NB4 (cell line): ENCODE results near the gene DGCR8.

Experiments used
- DNase-seq: peaks from one replicate; pipeline ENCODE4 v3.0.0; 2010; ENCODE audit warnings: low read depth
- H3K4me3 ChIP-seq: one replicate; pipeline ENCODE4 v1.5.1; 2011; ENCODE audit warnings: mild to moderate bottlenecking, low read depth, low read length, moderate library complexity
- MYC ChIP-seq: IDR thresholded peaks from 2 replicates; pipeline ENCODE4 v1.6.1; 2011; ENCODE audit warnings: low read depth, low read length
- POLR2A ChIP-seq: IDR thresholded peaks from 2 replicates; pipeline ENCODE4 v1.6.1; 2011; ENCODE audit warnings: mild to moderate bottlenecking; ENCODE audit not compliant: insufficient read length; ENCODE audit errors: extremely low read depth
- TF ChIP-seq, protein P1 (sequence below): IDR thresholded peaks from 2 replicates; pipeline ENCODE4 v1.6.1; 2011; ENCODE audit warnings: low read depth, low read length
- TF ChIP-seq, protein P2 (sequence below): IDR thresholded peaks from one replicate; pipeline ENCODE4 v1.5.1; 2012; ENCODE audit warnings: low read depth, low read length

The DGCR8 gene

DNA sequence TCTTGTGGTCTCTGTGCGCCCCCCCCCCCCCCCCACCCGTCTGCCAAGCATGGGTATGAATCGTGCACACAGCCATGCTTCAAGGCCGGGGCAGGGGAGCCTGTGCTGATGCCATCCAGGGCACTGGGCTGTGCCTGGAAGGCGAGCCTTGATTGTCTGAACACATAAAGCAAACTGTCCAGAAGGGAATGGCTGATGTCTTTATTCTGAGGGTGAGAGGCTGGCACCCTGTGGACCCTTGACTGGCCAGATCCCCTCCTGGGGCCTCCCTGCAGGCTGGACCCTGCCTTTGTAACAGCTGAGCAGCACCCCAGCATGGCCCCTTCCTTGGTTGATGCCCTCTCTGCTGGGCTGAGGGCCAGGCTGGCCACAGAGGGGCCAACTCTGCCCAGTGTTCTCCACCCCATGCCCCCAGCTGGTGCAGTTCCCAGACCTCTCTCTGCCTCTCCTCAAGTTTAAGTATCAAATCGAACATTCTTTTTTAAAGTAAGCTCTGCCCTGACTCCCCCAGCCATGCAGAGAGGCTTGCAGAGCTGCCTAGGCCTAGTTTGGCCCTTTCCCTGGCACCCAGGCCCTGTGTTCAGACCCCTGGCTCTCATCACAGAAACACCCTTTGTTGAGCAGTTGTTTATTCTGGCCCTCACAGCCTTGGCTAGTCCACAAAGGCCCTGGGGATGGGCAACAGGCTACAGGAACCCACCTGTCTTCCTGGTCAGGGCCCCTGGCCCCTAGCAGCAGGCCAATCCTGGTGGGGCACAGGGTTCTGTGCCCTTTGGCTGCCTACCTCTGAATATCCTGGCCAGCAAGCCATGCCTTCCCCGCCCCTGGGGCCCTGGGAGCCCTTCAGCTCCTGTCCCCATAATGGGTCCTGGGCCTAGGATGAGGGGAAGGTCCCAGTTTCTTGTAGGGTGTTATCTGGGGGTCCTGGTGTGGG is 31.9 kb downstream of the DGCR8 start:
- TF ChIP-seq POLR2A (no peak), MYC (no peak)
- TF ChIP-seq, protein P1, sequence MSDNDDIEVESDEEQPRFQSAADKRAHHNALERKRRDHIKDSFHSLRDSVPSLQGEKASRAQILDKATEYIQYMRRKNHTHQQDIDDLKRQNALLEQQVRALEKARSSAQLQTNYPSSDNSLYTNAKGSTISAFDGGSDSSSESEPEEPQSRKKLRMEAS = no peak
- TF ChIP-seq, protein P2, sequence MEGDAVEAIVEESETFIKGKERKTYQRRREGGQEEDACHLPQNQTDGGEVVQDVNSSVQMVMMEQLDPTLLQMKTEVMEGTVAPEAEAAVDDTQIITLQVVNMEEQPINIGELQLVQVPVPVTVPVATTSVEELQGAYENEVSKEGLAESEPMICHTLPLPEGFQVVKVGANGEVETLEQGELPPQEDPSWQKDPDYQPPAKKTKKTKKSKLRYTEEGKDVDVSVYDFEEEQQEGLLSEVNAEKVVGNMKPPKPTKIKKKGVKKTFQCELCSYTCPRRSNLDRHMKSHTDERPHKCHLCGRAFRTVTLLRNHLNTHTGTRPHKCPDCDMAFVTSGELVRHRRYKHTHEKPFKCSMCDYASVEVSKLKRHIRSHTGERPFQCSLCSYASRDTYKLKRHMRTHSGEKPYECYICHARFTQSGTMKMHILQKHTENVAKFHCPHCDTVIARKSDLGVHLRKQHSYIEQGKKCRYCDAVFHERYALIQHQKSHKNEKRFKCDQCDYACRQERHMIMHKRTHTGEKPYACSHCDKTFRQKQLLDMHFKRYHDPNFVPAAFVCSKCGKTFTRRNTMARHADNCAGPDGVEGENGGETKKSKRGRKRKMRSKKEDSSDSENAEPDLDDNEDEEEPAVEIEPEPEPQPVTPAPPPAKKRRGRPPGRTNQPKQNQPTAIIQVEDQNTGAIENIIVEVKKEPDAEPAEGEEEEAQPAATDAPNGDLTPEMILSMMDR = no peak
- no peak for DNase-seq

DNA sequence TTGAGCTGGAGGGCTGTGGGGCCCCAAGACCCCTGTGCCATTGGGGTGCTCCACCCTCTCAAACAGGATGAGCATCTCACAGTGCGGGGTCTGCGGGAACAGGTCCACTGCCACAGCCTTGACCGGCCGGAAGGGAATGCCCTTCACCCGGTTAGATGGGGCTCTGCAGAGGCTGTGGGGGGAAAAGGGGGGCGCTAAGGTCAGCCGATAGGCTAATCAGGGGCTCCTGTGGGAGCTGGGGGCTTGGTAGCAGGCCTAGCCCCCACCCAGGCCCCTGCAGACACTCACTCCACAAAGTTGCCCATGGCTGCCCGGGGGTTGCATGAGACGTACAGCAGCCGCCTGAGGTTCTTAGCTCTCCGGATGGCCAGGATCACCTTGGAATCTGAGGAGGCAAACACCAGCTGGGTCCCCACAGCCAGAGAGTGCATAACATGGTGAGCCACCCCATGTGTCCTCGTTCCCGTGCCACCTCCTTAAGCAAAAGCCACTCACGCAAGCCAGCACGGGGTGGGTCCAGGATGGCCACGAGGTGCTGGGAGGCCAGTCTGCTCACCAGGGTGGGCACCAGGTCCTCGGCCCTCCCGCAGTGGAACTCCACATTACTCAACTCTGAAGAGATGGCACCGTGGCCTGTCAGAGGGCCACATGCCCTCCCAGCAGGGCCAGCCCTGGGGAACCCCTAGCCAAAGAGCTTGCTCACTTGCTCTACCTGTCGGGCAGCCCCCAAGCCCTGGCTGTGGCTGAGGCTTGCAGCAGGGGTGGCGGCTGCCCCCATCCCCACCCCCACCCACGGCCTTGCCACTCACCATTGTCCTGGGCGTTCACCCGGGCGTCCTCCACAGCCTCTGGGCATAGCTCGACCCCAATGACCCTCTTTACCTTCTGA is 32.8 kb downstream of the DGCR8 start:
- TF ChIP-seq, protein P1 = no peak
- TF ChIP-seq, protein P2 = no peak
- TF ChIP-seq POLR2A = no peak
- DNase-seq = no peak
- no peak overlapping the region for H3K4me3 ChIP-seq

More for the DNA sequence above, 31.9 kb downstream of the DGCR8 start:
- no peak overlapping the region for H3K4me3 ChIP-seq

DNA sequence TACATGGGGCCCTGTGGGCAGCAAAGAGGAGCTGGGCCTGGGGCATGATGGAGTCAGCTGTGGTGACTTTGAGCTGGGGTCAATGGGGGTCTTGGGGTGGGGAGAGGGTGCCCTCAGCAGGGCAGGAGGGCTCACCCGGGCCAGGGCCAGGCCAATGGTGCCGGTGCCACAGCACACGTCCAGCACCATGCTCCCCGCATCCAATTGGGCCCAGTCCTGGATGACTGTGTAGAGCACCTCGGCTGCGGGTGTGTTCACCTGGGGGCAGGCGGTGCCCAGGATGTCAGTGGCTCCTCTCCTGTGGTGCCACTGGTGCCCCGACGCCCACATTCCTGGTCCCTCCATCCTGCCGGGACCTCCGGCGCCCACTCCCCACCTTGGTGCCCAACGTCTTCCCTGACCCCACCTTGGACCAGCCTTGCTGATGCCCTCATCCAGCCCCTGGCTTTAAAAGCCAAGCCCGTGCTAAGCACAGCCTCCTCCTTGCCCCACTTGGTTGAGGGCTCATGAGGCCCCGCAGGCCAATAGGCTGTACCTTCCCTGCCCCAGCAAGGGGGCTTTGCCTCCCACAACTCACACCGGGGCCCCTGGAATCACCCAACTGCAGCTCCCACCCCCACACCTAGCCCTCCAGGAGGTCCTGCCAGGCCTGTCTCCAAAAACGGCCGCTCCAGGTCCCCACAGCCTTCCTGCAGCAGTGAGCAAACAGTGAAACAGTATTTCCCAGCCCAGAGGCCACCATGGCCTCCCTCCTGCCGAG is 33.7 kb downstream of the DGCR8 start:
- DNase-seq = no peak
- TF ChIP-seq, protein P2 = no peak
- TF ChIP-seq POLR2A (no peak), MYC (no peak)
- TF ChIP-seq, protein P1 = no peak
- no peak overlapping the region for H3K4me3 ChIP-seq

DNA sequence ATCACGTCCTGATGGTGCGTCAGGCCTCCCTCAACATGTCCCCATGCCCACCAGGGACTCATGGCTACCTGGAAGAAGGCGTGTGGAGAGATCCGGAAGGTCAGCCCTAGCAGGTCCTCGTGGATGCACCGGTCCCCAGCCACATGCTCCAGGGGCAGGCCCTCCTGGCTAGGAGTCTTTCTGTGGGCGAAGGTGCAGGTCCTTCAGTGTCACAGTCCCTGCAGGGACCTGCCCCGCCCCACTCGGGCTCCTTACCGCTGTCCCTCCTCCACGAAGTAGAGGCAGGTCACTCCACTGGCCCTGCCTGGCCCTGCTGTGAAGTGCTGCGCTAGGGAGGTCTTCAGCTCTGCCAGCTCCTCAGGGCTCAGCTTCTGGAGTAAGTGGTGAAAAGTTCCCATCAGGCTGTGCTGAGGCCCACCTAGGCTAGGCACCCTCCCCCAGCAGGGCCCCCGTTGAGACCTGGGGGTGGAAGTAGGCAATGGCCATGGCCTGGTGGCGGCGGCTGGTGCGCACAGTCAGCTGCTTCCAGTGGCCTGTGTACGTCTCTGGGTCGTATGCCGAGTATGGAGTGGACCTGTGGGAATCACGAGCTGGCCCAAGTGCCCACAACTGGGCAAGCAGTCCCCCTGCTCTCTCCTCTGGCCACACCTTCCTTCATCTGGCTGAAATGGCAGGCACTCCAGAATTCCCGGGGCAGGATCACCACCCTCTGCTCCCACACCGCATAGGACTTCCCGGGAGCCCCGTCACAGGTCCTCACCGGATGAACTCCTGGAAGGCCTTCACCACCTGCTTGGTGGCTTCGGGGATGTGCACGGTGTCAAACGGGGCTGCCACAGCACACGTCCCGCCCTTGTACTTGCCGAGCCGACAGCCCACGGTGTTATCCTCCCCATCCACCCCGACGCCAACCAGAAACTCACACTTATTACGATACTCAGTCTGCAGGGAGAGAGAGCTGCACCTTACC is 34.8 kb downstream of the DGCR8 start:
- DNase-seq = no peak
- no peak overlapping the region for H3K4me3 ChIP-seq
- TF ChIP-seq MYC (no peak), POLR2A (no peak)
- TF ChIP-seq, protein P2 = no peak
- TF ChIP-seq, protein P1 = no peak
